DOHH2 (cell line): ENCODE data around the gene ZNF532.
A peak's percentile ranks its signal among the peaks of the same experiment; 100 is the strongest.

Experiments
- H3F3A ChIP-seq: fragments of 200-600 bp; sonication (generic), shearing (Covaris generic); 2 replicates; pipeline ENCODE4 v1.6.0; 2016; ENCODE audit warnings: antibody characterized with exemption, mild to moderate bottlenecking; ENCODE audit not compliant: control insufficient read depth, insufficient read depth
- H3K27ac ChIP-seq: fragments of 200-600 bp; sonication (generic); 2 replicates; pipeline ENCODE4 v1.5.1; 2014; ENCODE audit warnings: low read depth, mild to moderate bottlenecking, low read length, moderate library complexity
- H3K27me3 ChIP-seq: fragments of 200-600 bp; sonication (generic); 2 replicates; pipeline ENCODE4 v1.6.1; 2014; ENCODE audit warnings: mild to moderate bottlenecking, low read length, mixed read lengths; ENCODE audit not compliant: control insufficient read depth
- H3K36me3 ChIP-seq: fragments of 200-600 bp; sonication (generic); 2 replicates; pipeline ENCODE4 v1.6.1; 2014; ENCODE audit warnings: mild to moderate bottlenecking, low read length, moderate library complexity, mixed read lengths; ENCODE audit not compliant: control insufficient read depth
- H3K4me1 ChIP-seq: fragments of 200-600 bp; sonication (generic); 2 replicates; pipeline ENCODE4 v1.6.1; 2014; ENCODE audit warnings: mild to moderate bottlenecking, low read length, mixed read lengths; ENCODE audit not compliant: control insufficient read depth
- H3K4me2 ChIP-seq: fragments of 200-600 bp; sonication (generic); 2 replicates; pipeline ENCODE4 v1.6.0; 2014; ENCODE audit warnings: mild to moderate bottlenecking, low read length, moderate library complexity
- H3K4me3 ChIP-seq: fragments of 200-600 bp; sonication (generic); 2 replicates; pipeline ENCODE4 v1.5.1; 2014; ENCODE audit warnings: mild to moderate bottlenecking, low read length, mixed read lengths
- H3K79me2 ChIP-seq: fragments of 200-600 bp; sonication (generic); 2 replicates; pipeline ENCODE4 v1.6.1; 2014; ENCODE audit warnings: mild to moderate bottlenecking, low read length, mixed read lengths; ENCODE audit not compliant: control insufficient read depth
- H3K9me2 ChIP-seq: fragments of 200-600 bp; sonication (generic); replicated peaks from 2 replicates; pipeline ENCODE4 v1.6.1; 2014; ENCODE audit warnings: mild to moderate bottlenecking, low read length, mixed read lengths; ENCODE audit not compliant: control insufficient read depth
- H3K9me3 ChIP-seq: fragments of 200-600 bp; sonication (generic); 2 replicates; pipeline ENCODE4 v1.6.1; 2014; ENCODE audit warnings: antibody characterized with exemption, low read length, mixed read lengths; ENCODE audit not compliant: control insufficient read depth, insufficient read depth
- H4K20me1 ChIP-seq: fragments of 200-600 bp; sonication (generic); 2 replicates; pipeline ENCODE4 v1.6.0; 2014; ENCODE audit warnings: low read depth, mild to moderate bottlenecking, antibody characterized with exemption, low read length, moderate library complexity; ENCODE audit not compliant: control insufficient read depth, insufficient read depth
- CTCF ChIP-seq: fragments of 200-600 bp; sonication (generic); IDR thresholded peaks from one replicate; pipeline ENCODE4 v1.5.1; 2014; ENCODE audit warnings: antibody characterized with exemption, mild to moderate bottlenecking, low read depth, low read length; ENCODE audit not compliant: poor library complexity, severe bottlenecking
- EZH2phosphoT487 ChIP-seq: fragments of 200-600 bp; sonication (generic); IDR thresholded peaks from 2 replicates; pipeline ENCODE4 v1.6.1; 2017; ENCODE audit warnings: borderline replicate concordance, mild to moderate bottlenecking, antibody characterized with exemption, low read length, moderate library complexity, mixed read lengths

ZNF532 gene

GRCh38 chr18:58991167-58991798 is 126.6 kb downstream of the ZNF532 start:
- TF ChIP-seq CTCF, result no peak
- TF ChIP-seq EZH2phosphoT487, result no peak
- H3K4me1 ChIP-seq, result peaks cover 53% of the 10 kb centered on the region
- no peaks in the 10 kb centered on the region for H3K27me3 ChIP-seq
- H3K4me3 ChIP-seq, result peak overlapping the region; percentile 32
- H3K9me2 ChIP-seq, result no peaks in the 10 kb centered on the region
- H3K27ac ChIP-seq, result no peak overlapping the region
- peaks cover 6% of the 10 kb centered on the region; the same call in 1 of the 2 replicates for H3K36me3 ChIP-seq
- H3K79me2 ChIP-seq, result no peaks in the 10 kb centered on the region
- H3K4me2 ChIP-seq, result peak overlapping the region; percentile 53
- peaks cover 15% of the 10 kb centered on the region for H3F3A ChIP-seq
- peaks cover 9% of the 10 kb centered on the region; the same call in 1 of the 2 replicates for H3K9me3 ChIP-seq
- no peaks in the 10 kb centered on the region for H4K20me1 ChIP-seq

DNA sequence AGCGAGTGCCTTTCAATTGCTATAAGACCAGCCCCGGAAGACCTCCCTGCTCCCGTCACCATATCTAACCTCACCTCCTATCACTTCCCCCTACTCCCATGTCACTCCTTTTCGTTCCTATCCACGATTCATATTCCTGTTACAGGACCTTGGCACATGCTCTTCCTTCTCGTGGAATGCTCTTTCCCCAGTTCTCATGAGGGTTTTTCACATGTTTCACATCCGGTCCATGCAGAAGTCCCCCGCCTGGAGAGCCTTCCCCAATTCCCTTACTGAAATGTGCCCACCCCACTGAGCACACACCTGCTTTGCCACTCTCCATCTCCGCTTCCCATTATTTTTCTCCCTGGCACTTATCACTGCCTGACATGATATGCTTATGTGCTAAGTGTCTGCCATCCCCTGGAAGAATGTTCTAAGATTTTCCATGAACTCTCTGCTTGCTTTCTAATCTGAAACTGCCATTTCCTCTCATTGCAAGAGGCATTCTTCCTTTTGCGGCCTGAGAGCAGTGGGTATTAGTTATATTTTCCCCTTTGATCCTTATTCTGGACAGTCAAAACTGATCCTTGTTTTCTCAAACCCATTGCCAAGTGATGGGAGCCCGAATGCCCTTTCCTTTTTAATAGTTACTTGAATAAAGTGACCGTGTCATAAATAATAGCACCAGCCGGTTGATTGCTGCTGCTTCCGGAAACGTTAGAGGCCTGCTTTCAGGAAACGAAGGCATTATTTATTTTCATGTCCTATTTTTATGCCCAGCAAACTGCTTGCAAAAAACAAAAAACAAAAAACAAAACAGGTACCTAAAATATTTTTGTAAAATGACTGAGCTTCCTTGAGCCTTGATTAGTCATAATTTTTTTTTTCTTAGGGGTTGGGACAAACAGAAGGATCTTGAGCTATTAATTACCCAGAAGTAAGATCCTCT is 127.9 kb downstream of the ZNF532 start:
- no peaks in the 10 kb centered on the region for H4K20me1 ChIP-seq
- no peak overlapping the region; the same call in 1 of the 2 replicates for H3K27ac ChIP-seq
- peak overlapping the region; percentile 53 for H3K4me2 ChIP-seq
- H3F3A ChIP-seq, result peaks cover 11% of the 10 kb centered on the region
- TF ChIP-seq CTCF (no peak), EZH2phosphoT487 (no peak)
- H3K9me2 ChIP-seq, result no peaks in the 10 kb centered on the region
- H3K79me2 ChIP-seq, result no peaks in the 10 kb centered on the region
- peaks cover 9% of the 10 kb centered on the region; the same call in 1 of the 2 replicates for H3K9me3 ChIP-seq
- no peaks in the 10 kb centered on the region for H3K27me3 ChIP-seq
- H3K36me3 ChIP-seq, result no peaks in the 10 kb centered on the region
- peaks cover 53% of the 10 kb centered on the region for H3K4me1 ChIP-seq
- peak overlapping the region; percentile 32 for H3K4me3 ChIP-seq

GRCh38 chr18:58993260-58993659 is 128.6 kb downstream of the ZNF532 start:
- no peaks in the 10 kb centered on the region for H3K36me3 ChIP-seq
- peak overlapping the region; percentile 32 for H3K4me3 ChIP-seq
- no peaks in the 10 kb centered on the region for H3K27me3 ChIP-seq
- peaks cover 9% of the 10 kb centered on the region; the same call in 1 of the 2 replicates for H3K9me3 ChIP-seq
- H3K79me2 ChIP-seq, result no peaks in the 10 kb centered on the region
- no peak overlapping the region; the same call in 1 of the 2 replicates for H3K27ac ChIP-seq
- H3F3A ChIP-seq, result peaks cover 11% of the 10 kb centered on the region
- H3K4me1 ChIP-seq, result peaks cover 60% of the 10 kb centered on the region
- no peaks in the 10 kb centered on the region for H3K9me2 ChIP-seq
- no peak for TF ChIP-seq CTCF
- TF ChIP-seq EZH2phosphoT487, result no peak
- no peaks in the 10 kb centered on the region for H4K20me1 ChIP-seq
- H3K4me2 ChIP-seq, result peak overlapping the region; percentile 53
